ENCODE measurements around the gene TNFRSF13B.
"Not testable (repeated sequence)": the region's sequence is repeated elsewhere in the genome, so short reads cannot be mapped to it uniquely, and the experiment has no call there.

- not testable (repeated sequence) for TF ChIP-seq CTCF, POLR2A (IDR thresholded peaks at IDR 0.05)
These were observed 78.4 kb downstream of the TNFRSF13B start for GRCh38 chr17:16893527-16893926.
